MG63 (cell line): ENCODE measurements around the gene NAE1. TPM values are rescaled to one million over a fixed set of nuclear protein-coding genes. Genes with fewer than 3 reads are reported as not detected.
"Not testable (repeated sequence)": the region's sequence is repeated elsewhere in the genome, so short reads cannot be mapped to it uniquely, and the experiment has no call there.

Source experiments
- DNase-seq: peaks from one replicate; pipeline ENCODE4 v3.0.0-alpha.2; 2020
- H3K27me3 ChIP-seq: fragments of 250-450 bp; sonication (Bioruptor Pico); 2 replicates; pipeline ENCODE4 v1.5.1; 2020; ENCODE audit warnings: mild to moderate bottlenecking, moderate library complexity
- H3K36me3 ChIP-seq: fragments of 250-450 bp; sonication (Bioruptor Pico); 2 replicates; pipeline ENCODE4 v1.5.1; 2020; ENCODE audit warnings: mild to moderate bottlenecking, moderate library complexity
- H3K4me3 ChIP-seq: fragments of 250-450 bp; sonication (Bioruptor Pico); 2 replicates; pipeline ENCODE4 v1.5.1; 2020; ENCODE audit warnings: mild to moderate bottlenecking, moderate library complexity
- H3K9me3 ChIP-seq: fragments of 250-450 bp; sonication (Bioruptor Pico); 2 replicates; pipeline ENCODE4 v1.5.1; 2020; ENCODE audit warnings: mild to moderate bottlenecking, moderate library complexity
- total RNA-seq: library from RNA; depleted of rRNA; stranded (reverse); fragments of >200 nt; shearing (Covaris generic); gene quantifications from 2 replicates; pipeline ENCODE4 v1.2.3, GENCODE V29; 2014; ENCODE audit warnings: low replicate concordance; rRNA removed

Gene NAE1
- total RNA-seq = 96.2 and 150 TPM in 2 replicates

GRCh38 chr16:66830422-66831404, at the start of gene NAE1:
Gene NAE1 (minus strand): TSS chr16:66830976. CDS start chr16:66830899, 77 bp downstream.
- Histone ChIP-seq H3K36me3 (peaks cover 12% of the 10 kb centered on the region), H3K4me3 (peak within 1 kb of the TSS; percentile 81), H3K9me3 (no peaks in the 10 kb centered on the region), H3K27me3 (no peaks in the 10 kb centered on the region)
- peak; percentile 76 for DNase-seq

- H3K36me3 ChIP-seq = no peaks in the 10 kb centered on the region
- H3K4me3 ChIP-seq = no peak overlapping the region
- DNase-seq = no peak
- no peaks in the 10 kb centered on the region for H3K9me3 ChIP-seq
- H3K27me3 ChIP-seq = no peaks in the 10 kb centered on the region
Measured at GRCh38 chr16:66878067-66878466, 47.3 kb upstream of the NAE1 start.

- Histone ChIP-seq H3K36me3 (no peaks in the 10 kb centered on the region), H3K4me3 (no peak overlapping the region), H3K9me3 (no peaks in the 10 kb centered on the region), H3K27me3 (no peaks in the 10 kb centered on the region)
- no peak for DNase-seq
Measured at GRCh38 chr16:66874079-66874775, 43.5 kb upstream of the NAE1 start.

GRCh38 chr16:66873685-66874055, 42.9 kb upstream of the NAE1 start:
- no peak for DNase-seq
- no peaks in the 10 kb centered on the region for H3K9me3 ChIP-seq
- no peak overlapping the region for H3K4me3 ChIP-seq
- no peaks in the 10 kb centered on the region for H3K36me3 ChIP-seq
- H3K27me3 ChIP-seq = no peaks in the 10 kb centered on the region

- DNase-seq = peak; percentile 91
- H3K9me3 ChIP-seq = no peaks in the 10 kb centered on the region
- H3K4me3 ChIP-seq = peak overlapping the region; percentile 40
- H3K36me3 ChIP-seq = no peaks in the 10 kb centered on the region
- no peaks in the 10 kb centered on the region for H3K27me3 ChIP-seq
Measured at GRCh38 chr16:66872943-66873684, 42.3 kb upstream of the NAE1 start.

GRCh38 chr16:66872559-66872942, 41.8 kb upstream of the NAE1 start:
- DNase-seq = no peak
- Histone ChIP-seq H3K36me3 (no peaks in the 10 kb centered on the region), H3K4me3 (peak overlapping the region; percentile 40), H3K9me3 (no peaks in the 10 kb centered on the region), H3K27me3 (no peaks in the 10 kb centered on the region)

- no peaks in the 10 kb centered on the region for H3K27me3 ChIP-seq
- no peaks in the 10 kb centered on the region for H3K36me3 ChIP-seq
- DNase-seq = no peak
- no peak overlapping the region for H3K4me3 ChIP-seq
- H3K9me3 ChIP-seq = no peaks in the 10 kb centered on the region
Measured at GRCh38 chr16:66871840-66872239, 41.1 kb upstream of the NAE1 start.

- H3K4me3 ChIP-seq, H3K27me3 ChIP-seq, DNase-seq, H3K36me3 ChIP-seq, H3K9me3 ChIP-seq: not testable (repeated sequence)
Measured at GRCh38 chr16:66871363-66871762, 40.6 kb upstream of the NAE1 start.

GRCh38 chr16:66869424-66869823, 38.6 kb upstream of the NAE1 start:
- H3K27me3 ChIP-seq = no peaks in the 10 kb centered on the region
- no peaks in the 10 kb centered on the region for H3K36me3 ChIP-seq
- no peak overlapping the region for H3K4me3 ChIP-seq
- H3K9me3 ChIP-seq = no peaks in the 10 kb centered on the region
- DNase-seq = no peak

- Histone ChIP-seq H3K27me3 (no peaks in the 10 kb centered on the region), H3K36me3 (no peaks in the 10 kb centered on the region), H3K9me3 (no peaks in the 10 kb centered on the region), H3K4me3 (no peak overlapping the region)
- no peak for DNase-seq
Measured at GRCh38 chr16:66863707-66864106, 32.9 kb upstream of the NAE1 start.

- H3K4me3 ChIP-seq = no peak overlapping the region
- H3K9me3 ChIP-seq = no peaks in the 10 kb centered on the region
- H3K27me3 ChIP-seq = no peaks in the 10 kb centered on the region
- DNase-seq = no peak
- H3K36me3 ChIP-seq = no peaks in the 10 kb centered on the region
Measured at GRCh38 chr16:66862023-66862520, 31.3 kb upstream of the NAE1 start.

- Histone ChIP-seq H3K9me3 (no peaks in the 10 kb centered on the region), H3K4me3 (no peak overlapping the region), H3K27me3 (no peaks in the 10 kb centered on the region), H3K36me3 (no peaks in the 10 kb centered on the region)
- no peak for DNase-seq
Measured at GRCh38 chr16:66859397-66860068, 28.8 kb upstream of the NAE1 start.

GRCh38 chr16:66858740-66859396, 28.1 kb upstream of the NAE1 start:
- no peaks in the 10 kb centered on the region for H3K9me3 ChIP-seq
- H3K36me3 ChIP-seq = no peaks in the 10 kb centered on the region
- DNase-seq = peak; percentile 70
- no peak overlapping the region for H3K4me3 ChIP-seq
- no peaks in the 10 kb centered on the region for H3K27me3 ChIP-seq

- Histone ChIP-seq H3K9me3 (no peaks in the 10 kb centered on the region), H3K27me3 (no peaks in the 10 kb centered on the region), H3K36me3 (no peaks in the 10 kb centered on the region), H3K4me3 (no peak overlapping the region)
- no peak for DNase-seq
Measured at GRCh38 chr16:66857437-66857836, 26.7 kb upstream of the NAE1 start.

- no peak for DNase-seq
- H3K4me3 ChIP-seq = no peak overlapping the region
- H3K27me3 ChIP-seq = no peaks in the 10 kb centered on the region
- no peaks in the 10 kb centered on the region for H3K36me3 ChIP-seq
- no peaks in the 10 kb centered on the region for H3K9me3 ChIP-seq
Measured at GRCh38 chr16:66856801-66857200, 26.0 kb upstream of the NAE1 start.

GRCh38 chr16:66856184-66856730, 25.5 kb upstream of the NAE1 start:
- Histone ChIP-seq H3K9me3 (no peaks in the 10 kb centered on the region), H3K4me3 (no peak overlapping the region), H3K36me3 (no peaks in the 10 kb centered on the region), H3K27me3 (no peaks in the 10 kb centered on the region)
- DNase-seq = no peak
